GM21381 (cell line): Measurements from ENCODE around the gene AOX1.
"Not testable (repeated sequence)": the region's sequence is repeated elsewhere in the genome, so short reads cannot be mapped to it uniquely, and the experiment has no call there.

Experiments
- ATAC-seq: cut with Tn5 transposase; IDR thresholded peaks from one replicate; pipeline ENCODE4 v1.9.1; 2021; ENCODE audit warnings: mild to moderate bottlenecking, moderate library complexity; ENCODE audit not compliant: unreplicated experiment

Gene AOX1

DNA sequence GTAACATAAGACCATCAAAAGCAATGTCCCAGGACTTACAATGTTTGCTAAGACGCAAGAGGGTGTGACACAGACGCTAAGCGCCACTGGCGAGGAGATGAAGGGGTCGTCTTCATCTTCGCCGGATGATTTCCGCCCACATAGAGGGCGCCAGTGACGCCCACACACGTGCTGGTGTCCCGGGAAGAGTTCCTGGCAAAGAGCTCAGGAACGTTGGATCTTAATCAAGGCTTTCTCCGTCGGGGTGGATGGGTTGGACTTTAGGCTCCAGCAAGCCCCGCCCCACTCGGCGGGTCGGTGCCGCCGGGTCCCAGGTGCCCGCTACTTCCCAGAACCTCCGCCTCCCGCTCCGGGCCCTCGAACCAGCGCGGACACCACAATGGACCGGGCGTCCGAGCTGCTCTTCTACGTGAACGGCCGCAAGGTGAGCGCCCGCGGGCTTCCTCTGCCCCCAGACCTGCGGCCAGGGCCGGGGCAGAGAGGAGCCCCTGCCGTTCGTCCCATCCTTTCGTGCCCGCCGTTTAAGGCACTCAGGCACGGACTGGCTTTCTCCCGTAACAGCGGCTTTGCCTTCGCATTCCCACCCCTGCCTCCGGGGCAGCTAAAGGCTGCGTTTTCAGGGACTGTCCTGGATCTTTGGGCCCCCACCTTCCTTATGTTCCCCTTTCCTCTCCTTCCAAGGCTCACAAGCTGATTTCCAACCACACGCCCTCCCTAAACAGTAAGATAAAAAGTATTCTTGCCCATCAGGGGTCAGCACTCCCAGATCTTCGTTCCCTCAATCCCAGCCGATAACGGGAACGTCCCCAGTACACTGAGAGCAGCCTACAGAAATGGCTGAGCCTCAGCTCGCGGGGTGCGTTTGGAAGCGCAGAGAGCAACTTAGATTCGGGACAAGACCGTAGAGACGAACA lies at the start of gene AOX1:
Gene AOX1, plus strand, starts transcription at position 285 of the 914 bp plus-strand sequence. Its CDS starts 95 bp downstream, at position 380.
- no peak for ATAC-seq

DNA sequence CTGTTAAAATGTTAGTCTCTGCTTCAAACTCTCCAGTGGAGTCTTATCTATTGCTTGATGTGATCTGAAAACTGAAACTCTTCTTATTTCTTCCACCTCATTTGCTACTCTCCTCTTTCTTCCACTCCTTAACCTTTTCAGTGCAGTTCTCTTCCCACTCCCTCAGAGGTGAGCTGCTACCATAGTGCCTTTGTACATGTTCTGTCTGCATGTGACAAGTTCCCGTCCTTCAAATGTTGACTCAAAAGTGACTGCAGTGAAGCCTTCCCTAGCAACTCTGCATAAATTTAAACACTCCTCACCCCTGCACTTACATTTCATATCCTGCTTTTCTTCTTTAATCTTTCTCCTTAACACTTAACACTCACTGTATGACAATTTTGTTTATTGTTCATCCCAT lies 47.7 kb upstream of the AOX1 start:
- no peak for ATAC-seq

DNA sequence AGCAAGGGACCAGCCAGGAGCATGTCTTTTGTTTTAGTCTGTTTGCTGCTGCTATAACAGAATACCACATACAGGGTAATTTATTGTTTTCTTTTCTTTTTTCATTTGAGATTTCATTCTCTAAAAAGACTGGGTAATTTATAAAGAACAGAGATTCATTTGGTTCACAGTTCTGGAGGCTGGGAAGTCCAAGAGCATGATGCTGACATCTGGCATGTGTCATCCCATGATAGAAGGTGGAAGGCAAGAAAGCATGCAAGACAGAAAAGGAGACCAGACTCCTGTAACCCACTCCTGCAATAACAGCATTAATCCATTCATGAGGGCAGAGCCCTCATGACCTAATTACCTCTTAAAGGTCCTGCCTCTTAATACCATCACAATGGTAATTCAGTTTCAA lies 45.0 kb upstream of the AOX1 start:
- ATAC-seq = no peak

DNA sequence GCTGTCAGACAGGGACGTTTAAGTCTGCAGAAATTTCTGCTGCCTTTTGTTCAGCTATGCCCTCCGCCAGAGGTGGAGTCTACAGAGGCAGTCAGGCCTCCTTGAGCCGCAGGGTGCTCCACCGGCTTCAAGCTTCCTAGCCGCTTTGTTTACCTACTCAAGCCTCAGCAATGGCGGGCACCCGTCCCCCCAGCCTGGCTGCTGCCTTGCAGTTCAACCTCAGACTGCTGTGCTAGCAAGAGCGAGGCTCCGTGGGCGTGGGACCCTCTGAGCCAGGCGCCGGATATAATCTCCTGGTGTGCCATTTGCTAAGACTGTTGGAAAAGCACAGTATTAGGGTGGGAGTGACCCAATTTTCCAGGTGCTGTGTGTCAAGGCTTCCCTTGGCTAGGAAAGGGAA lies 19.2 kb upstream of the AOX1 start:
- not testable (repeated sequence) for ATAC-seq

DNA sequence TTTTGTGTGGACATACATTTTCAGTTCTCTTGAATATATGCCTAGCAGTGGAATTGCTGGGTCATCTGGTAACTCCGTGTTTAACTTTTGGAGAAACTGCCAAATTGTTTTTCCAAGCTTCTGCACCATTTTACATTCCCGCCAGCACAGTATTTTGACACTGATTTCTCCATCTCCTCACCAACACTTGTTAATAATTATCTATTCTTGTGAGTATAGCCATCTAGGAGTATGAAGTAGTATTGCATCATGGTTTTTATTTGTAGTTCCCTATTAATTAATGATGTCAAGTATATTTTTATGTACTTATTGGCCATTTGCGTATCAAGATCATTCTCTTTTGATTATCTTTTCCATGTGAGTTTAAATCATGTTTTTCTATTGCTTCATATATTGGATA lies 17.9 kb upstream of the AOX1 start:
- no peak for ATAC-seq

DNA sequence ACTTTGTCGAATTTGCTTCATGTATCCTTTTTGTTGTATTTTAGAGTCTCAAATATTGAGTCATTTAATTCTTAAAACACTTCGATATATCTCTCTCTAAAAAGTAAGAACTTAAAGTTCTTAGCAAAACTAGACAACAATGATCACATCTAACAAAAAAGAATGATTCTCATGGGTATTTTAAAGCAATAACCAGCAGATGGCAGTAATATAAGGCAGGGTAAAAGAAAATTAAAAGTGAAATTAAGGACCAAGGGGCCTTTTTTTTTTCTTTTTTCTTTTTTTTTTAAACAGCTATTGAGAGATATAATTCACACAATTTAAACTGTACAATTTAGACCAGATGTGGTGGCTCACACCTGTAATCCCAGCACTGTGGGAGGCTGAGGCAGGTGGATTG lies 9.9 kb upstream of the AOX1 start:
- no peak for ATAC-seq

DNA sequence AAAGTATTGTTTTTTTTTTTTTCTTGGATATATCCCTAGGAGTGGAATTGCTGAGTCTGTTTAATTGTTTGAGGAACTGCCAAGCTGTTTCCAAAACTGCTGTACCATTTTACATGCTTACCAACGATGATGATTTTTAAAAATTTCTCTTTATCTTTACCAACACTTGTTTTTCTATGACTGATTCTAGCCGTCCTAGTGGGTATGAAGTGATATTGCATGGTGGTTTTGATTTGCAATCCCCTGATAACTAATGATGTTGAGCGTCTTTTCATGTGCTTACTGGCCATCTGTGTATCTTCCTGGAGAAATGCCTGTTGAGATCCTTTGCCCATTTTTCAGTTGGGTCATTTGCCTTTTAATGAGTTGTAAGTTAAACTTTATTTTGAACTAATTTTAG lies 8.8 kb upstream of the AOX1 start:
- ATAC-seq = no peak

DNA sequence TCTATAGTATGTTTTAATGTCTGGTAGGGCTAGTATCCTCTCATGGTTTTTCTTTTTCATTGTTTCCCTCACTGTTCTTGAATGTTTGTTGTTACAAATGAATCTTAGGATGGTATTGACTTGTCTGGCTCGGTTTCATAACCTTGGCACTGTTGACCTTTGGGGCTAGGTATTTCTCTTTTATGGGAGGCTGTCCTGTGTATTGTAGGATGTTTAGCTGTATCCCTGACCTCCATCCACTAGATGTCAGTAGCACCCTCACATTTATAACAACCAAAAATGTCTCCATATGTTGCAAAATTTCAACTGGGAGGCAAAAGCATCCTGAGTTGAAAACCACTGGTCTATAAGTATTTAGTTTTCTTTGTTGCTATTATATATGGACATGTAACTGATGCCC lies 7.0 kb upstream of the AOX1 start:
- ATAC-seq = no peak

DNA sequence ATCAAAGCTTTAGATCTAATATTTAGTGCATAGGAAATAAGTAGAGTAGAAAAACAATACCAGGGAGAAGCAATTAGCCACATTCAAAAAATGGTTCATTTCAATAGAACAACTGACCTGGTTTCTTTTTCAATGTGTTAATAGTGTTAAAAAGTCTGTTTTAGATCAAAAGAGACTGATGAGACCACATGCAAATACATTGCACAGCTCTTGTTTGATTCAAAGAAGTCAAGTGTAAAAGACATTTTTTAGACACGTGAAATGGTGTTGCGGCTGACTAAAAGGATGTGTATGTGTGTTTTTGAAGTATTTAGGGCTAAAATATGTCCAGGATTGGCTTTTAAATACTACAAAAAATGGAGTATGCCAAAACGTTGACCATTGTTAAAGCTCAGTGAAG lies 1.2 kb upstream of the AOX1 start:
- ATAC-seq = no peak

DNA sequence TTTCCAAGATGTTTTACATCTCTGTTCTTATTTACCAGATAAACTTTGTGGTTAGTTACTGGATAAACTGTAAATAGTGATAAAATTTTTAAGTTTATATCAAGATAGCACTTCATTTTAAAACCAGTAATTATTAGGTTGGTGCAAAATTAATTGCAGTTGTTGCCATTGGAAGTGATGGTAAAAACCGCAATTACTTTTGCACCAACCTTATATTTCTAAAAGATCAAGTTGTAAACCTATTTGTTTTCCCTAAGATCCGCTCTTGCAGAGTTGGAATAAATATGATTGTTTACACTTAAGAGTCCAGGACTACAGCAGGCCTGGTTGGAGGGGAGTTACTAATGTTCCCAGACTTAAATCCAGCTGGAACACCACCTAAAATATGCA lies 479 bp upstream of the AOX1 start:
- ATAC-seq = no peak

DNA sequence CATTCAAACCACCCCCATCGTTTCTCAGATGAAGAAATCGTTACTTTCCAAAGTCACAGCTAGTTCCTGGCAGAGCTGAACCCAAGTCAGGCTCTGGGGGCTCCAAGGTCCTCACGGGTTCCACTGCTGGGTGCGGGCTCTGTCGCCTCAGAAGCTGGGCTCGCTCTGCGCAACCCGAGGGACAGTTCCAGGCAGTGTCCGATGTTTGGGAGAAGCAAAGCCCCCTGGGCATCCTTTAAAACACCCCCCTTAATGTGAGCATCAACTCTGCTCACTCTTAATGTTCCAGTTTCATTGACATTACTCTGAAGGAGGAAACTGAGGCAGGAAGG lies 796 bp downstream of the AOX1 start:
- no peak for ATAC-seq

DNA sequence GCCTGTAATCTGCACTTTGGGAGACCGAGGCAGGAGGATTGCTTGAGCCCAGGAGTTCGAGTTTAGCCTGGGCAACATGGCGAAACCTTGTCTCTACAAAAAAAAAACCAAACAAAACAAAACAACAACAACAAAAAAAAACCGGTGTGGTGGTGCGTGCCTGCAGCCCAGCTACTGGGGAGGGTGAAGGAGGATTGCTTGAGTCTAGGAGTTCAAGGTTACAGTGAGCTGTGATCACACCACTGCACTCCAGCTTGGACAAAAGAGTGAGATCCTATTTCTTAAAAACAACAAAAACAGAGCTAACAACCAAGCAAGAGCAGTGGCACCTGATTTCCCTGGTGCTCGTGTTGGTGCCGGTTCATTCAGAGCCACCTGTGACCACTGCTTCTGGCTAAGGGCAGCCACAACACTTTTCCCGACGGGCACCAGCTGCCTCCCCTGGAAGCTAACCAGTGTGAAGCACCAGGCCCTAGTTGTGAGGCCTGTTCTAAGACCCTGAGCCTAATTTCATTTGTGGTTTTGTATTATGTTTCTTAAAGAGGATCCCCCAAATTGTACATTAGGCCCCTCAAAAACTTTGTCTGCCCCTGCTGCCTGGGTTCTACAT lies 1.3 kb downstream of the AOX1 start:
- ATAC-seq = no peak

DNA sequence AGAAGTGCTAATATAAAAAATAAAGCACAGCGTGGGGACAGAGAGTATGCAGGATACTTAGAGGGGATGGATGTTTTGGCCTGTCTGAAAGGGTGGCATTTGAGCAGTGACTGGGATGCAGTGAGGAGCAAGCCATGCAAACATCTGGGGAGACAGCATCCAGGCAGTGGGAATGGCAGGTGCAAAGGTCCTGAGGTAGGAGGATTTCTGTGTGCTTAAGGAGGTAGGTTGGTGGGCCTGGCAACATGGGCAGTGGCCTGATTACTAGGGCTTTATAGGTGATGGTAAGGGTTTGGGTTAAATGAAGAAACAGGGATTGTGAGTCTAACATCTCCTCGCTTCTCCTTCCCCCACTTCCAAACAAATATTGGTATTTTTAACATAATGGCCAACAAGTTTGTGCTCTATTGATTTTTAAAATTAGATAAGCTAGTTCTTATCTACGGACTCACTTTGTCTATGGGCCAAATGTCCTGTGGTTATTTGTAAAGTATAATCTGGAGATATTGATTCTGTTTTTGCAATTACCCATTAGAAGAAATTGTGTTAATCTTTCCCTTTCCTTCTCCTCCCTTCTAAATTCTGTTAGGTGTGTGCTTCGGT lies 2.4 kb downstream of the AOX1 start:
- ATAC-seq = no peak

DNA sequence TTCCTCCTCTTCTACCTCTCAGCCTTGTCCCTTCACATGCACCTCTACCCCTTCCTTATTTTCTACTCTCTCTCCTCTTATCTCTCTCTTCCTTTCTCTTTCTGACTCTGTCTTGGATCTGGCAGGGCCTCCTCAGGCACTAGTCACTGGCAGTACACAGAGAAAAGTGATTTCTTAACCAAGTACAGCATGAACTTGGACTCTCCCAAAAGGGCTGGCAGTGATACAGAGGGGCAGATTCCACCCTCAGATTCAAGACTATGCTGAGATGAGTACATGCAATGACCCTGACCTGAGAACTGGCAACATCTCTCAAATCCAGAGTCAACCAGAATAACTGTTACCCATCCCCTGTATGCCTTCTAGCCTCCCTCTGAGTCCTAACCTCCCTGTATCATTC lies 4.3 kb downstream of the AOX1 start:
- no peak for ATAC-seq

DNA sequence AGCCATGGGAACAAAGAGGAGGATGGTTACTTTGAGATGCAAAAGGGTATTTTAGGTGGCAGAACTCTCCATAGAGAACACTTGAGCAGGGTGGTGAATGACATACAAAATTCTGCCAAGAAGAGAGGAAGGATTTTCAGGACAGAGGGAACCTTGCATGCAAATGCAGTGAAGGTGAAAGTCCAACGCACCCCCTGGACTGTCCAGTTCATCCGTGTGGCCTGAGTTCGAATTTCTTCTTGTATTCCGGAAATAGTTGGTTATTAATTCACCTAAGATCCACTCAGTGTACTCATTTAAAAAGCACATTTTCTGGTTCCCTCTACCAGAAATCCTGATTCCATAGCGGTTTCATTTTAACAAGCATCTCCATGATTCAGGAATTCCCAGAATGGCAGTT lies 5.5 kb downstream of the AOX1 start:
- no peak for ATAC-seq

DNA sequence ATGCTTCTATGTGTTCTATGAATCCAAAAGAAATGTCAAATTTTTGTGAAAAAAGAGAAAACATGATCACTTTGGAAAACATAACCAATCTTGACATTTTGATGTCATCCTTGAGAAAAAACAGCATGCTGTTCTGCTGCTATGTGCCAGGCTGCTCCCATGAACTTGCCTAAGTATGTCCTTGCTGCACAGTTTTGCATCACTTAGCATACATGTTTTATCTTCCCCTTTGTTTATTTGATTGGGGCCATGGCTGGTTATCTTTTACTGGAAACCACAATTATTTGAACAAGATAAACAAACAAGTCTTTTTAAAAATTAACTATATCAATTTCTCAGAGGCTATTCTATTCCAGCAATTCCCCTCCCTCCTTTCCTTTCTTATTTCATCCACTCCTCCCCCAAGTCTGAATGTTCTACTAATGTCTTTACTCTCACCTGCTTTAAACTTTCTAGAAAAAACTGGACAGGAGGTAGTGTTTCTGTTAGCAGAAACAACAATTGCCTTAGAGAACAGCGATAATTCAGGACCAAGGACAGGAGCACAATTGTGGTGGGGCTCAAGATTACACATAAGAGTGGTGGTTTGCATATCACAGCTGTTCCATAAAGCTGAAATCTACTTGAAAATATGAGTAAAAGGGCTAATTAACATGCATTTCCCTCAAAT lies 6.7 kb downstream of the AOX1 start:
- no peak for ATAC-seq

DNA sequence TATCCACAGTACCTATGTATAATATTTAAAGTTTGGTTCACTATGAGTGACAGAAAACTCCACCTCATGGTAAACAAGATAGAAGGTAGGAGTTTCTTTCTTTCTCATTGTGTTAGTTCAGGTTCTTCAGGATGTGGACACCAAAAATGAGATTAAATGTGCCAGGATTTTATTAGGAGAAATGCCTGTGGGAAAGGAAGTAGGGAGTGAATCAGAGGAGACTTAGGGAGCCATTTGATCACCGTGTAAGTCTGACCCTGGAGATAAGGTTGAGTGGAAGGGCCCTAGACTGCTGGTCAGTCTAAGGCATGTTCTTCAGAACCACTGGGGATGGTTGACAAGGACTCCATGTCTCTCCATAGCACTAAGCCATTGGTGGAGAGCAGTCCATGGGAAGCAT lies 8.1 kb downstream of the AOX1 start:
- ATAC-seq = no peak

DNA sequence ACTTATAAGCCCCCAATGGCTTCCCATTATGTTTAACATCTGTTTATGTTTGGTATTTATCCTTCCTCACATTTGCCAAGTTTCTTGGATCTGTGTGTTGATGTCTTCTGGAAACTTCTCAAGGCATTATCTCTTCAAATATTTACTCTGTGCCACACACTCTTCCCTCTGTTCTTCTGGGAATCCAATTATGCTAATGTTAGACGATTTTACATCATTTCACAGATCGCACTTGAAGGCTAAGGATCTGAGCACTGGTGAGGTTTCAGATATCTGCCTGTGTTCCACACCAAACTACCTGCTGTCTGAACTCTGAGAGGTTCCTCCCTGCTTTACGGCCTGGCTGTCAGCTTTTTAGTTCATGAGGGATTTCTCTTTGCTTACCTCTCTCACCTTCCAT lies 10.1 kb downstream of the AOX1 start:
- ATAC-seq = no peak

DNA sequence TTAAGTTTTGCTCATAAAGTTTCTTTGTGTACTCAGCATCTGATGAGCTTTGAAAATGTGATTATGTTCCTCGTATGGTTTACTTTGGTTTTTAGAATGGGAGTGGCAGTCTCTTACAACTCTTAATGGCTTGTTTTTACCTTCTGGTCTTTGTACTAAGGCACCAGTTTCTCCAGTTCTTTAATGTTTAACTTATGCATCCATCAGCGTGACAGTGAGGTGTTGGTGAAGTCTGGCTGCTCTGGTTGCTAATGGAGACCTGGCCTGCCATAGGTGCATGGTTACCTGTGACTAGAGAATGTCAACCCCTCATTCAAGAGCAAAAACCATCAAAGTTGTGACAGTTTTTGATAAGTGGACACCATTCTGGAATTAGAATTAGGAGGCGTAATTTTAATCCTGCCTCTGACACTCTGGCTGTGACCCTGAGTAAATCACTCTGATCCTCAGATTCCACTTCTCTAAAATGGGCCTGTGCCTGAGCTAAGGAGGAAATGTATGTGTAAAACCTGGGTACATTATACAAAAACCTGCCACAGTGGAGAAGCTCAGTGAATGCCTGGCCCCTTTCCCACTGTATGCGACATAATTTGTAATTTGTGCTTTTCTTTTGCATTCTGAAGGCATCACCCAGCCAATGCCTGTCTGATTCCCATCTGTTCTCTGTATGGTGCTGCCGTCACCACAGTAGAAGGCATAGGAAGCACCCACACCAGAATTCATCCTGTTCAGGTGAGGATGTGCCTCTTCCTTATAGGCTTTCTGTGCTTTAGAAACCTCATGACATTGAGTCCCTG lies 11.2 kb downstream of the AOX1 start:
- no peak for ATAC-seq

DNA sequence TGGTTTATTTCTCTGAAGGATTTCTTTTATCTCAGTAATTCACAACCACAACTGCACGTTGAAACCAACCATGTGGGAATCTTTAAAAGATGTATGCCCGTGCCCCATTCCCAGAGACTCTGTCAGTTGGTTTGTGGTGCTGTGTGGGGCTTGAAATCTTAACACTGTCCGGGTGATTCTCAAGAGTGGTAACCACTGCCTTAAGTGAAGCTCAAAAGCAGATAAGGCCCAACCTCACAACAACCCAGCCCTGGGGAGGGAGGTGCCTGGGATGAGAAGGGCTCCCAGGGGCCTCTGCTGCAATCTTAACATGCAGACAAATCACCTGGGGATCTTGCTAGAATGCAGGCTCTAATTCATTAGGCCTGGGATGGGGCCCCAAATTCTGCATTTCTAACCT lies 13.4 kb downstream of the AOX1 start:
- no peak for ATAC-seq
